ENCODE data around the gene HIPK2.

DNA sequence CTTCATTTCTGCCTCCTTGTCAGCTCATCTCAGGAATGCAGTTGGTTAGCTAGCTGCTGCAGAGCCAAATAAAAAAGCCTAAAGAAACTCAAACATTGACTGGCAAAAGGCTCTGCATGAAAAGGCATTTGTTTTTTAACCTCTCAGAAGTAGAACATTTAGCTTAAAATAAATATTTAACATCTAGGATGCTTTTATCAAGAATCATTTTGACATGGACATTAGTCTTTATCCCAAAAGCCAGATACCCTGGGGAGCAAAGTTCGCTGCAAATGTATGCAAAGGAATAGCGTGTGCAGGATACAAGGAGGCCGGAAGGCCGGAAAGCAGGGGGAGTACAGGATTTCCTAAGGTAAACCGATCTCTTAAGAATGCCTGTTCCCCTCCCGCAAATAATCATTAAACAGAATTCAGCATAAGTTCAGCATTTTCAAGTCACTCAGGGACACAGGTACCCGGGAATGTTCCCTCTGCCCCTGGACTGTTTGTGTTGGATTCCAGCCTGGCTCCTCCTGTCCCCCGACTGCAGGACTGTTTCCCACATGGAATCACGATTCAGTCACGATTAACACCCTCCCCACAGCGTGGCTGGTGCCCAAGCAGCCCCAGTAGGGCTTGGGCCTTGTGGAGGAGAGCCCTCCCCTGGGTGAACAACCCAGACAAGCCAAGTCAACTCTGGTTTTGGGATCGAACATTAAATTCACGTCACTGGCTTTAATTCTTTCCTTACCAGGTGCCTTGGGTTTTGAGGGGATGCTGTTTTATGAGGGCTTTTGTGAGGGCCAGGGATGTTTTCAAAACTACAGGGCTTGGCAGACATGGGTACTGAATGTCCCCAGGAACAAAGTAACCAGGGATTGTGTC lies 97.8 kb downstream of the HIPK2 start:
- TF ChIP-seq, protein P1, sequence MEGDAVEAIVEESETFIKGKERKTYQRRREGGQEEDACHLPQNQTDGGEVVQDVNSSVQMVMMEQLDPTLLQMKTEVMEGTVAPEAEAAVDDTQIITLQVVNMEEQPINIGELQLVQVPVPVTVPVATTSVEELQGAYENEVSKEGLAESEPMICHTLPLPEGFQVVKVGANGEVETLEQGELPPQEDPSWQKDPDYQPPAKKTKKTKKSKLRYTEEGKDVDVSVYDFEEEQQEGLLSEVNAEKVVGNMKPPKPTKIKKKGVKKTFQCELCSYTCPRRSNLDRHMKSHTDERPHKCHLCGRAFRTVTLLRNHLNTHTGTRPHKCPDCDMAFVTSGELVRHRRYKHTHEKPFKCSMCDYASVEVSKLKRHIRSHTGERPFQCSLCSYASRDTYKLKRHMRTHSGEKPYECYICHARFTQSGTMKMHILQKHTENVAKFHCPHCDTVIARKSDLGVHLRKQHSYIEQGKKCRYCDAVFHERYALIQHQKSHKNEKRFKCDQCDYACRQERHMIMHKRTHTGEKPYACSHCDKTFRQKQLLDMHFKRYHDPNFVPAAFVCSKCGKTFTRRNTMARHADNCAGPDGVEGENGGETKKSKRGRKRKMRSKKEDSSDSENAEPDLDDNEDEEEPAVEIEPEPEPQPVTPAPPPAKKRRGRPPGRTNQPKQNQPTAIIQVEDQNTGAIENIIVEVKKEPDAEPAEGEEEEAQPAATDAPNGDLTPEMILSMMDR (IDR thresholded peaks at IDR 0.05): no peak
- TF ChIP-seq POLR2A (IDR thresholded peaks at IDR 0.05): no peak
